Measurements from ENCODE around the gene TRIM7. TPM values are rescaled to one million over a fixed set of nuclear protein-coding genes. Genes with fewer than 3 reads are reported as not detected.

Gene TRIM7
- total RNA-seq, 1 experiment from 2014 or later: 25.8 TPM

DNA sequence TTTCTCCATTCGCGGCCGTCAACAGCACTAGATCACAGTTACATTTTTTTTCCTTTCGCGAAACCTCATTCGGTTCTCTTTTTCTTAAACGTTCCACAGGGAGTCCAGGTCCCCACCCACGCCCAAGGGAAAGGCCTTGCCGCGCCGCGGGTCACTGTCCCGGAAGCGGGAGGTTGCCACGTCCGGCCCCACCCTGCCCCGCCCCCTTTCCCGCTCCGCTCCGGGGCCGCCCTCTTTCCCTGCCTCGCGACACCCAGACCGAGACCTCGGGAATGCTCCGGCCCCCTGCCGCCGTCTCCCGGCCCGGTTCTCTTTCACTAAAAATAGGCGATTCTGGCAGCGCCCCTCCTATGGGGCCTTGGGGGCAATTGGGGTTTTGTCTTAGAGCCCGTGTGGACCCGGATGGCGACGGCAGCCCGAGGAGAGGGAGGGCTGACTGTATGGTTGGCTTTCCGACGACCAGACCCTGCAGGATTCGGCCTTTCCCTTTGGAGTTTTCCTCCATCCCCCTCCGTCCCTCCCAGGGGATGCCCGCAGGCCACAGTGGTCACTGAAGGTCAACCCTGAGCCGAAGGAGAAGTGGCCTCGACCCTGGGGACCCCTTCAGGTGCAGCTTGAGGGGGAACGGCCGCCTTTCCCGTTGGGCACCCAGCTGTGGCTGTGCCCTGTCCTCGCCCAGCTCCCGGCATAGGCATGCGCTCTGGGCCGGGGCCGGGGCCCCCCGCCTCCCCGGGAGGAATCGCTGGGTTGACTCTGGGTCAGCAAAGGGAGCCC lies 41.5 kb upstream of the TRIM7 start:
- ChIA-PET CTCF (no interaction called here), POLR2A (no interaction called here)
- in situ Hi-C loops (cut with HindIII; ENCODE audit: low pct_unique_long_range_greater_than_20kb, low sequenced_read_pairs): no loop called here
- BruUV-seq (replicated peaks): no TSS peak
- H3K4me3 ChIP-seq (ENCODE audit: low read depth in 2 of 2, low read length in 2 of 2): peak overlapping the region; percentile 87 to 97
- peaks cover 46% of the 10 kb centered on the region for H3K4me1 ChIP-seq (ENCODE audit: control insufficient read depth, insufficient read depth, low read length)
- H3K27me3 ChIP-seq (ENCODE audit: control insufficient read depth, insufficient read depth, low read length): no peaks in the 10 kb centered on the region
- peak overlapping the region; percentile 99 for H3K27ac ChIP-seq (ENCODE audit: low read length)
- TF ChIP-seq SIN3A (IDR thresholded peaks at IDR 0.05; ENCODE audit: borderline replicate concordance, insufficient read depth, low read depth, low read length): peak; percentile 49; the same call in 1 of the 2 replicates
- TF ChIP-seq CTCF (IDR thresholded peaks at IDR 0.05): no peak
- TF ChIP-seq TCF7L2 (IDR thresholded peaks at IDR 0.05; ENCODE audit: low read depth, low read length): 0 out of 2 replicates have a peak, but pooled peaks have one; percentile 13
- TF ChIP-seq, protein P1, sequence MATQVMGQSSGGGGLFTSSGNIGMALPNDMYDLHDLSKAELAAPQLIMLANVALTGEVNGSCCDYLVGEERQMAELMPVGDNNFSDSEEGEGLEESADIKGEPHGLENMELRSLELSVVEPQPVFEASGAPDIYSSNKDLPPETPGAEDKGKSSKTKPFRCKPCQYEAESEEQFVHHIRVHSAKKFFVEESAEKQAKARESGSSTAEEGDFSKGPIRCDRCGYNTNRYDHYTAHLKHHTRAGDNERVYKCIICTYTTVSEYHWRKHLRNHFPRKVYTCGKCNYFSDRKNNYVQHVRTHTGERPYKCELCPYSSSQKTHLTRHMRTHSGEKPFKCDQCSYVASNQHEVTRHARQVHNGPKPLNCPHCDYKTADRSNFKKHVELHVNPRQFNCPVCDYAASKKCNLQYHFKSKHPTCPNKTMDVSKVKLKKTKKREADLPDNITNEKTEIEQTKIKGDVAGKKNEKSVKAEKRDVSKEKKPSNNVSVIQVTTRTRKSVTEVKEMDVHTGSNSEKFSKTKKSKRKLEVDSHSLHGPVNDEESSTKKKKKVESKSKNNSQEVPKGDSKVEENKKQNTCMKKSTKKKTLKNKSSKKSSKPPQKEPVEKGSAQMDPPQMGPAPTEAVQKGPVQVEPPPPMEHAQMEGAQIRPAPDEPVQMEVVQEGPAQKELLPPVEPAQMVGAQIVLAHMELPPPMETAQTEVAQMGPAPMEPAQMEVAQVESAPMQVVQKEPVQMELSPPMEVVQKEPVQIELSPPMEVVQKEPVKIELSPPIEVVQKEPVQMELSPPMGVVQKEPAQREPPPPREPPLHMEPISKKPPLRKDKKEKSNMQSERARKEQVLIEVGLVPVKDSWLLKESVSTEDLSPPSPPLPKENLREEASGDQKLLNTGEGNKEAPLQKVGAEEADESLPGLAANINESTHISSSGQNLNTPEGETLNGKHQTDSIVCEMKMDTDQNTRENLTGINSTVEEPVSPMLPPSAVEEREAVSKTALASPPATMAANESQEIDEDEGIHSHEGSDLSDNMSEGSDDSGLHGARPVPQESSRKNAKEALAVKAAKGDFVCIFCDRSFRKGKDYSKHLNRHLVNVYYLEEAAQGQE (IDR thresholded peaks at IDR 0.05; ENCODE audit: insufficient read depth in 1 of 2, low read depth in 2 of 2, low read length in 1 of 2): no peak
- TF ChIP-seq POLR2AphosphoS5 (IDR thresholded peaks at IDR 0.05; ENCODE audit: low read depth, low read length): peak; percentile 86
- H3K9me3 ChIP-seq (ENCODE audit: control insufficient read depth, insufficient read depth, low read depth, low read length): no peaks in the 10 kb centered on the region
- H3K36me3 ChIP-seq (ENCODE audit: control insufficient read depth, insufficient read depth, low read length): peaks cover 16% of the 10 kb centered on the region
- ATAC-seq (peak; percentile 82), DNase-seq (ENCODE audit: low read depth, low spot score) (no peak)
- intact Hi-C loops (cut with micrococcal nuclease; ENCODE audit: unreplicated experiment): no loop called here

DNA sequence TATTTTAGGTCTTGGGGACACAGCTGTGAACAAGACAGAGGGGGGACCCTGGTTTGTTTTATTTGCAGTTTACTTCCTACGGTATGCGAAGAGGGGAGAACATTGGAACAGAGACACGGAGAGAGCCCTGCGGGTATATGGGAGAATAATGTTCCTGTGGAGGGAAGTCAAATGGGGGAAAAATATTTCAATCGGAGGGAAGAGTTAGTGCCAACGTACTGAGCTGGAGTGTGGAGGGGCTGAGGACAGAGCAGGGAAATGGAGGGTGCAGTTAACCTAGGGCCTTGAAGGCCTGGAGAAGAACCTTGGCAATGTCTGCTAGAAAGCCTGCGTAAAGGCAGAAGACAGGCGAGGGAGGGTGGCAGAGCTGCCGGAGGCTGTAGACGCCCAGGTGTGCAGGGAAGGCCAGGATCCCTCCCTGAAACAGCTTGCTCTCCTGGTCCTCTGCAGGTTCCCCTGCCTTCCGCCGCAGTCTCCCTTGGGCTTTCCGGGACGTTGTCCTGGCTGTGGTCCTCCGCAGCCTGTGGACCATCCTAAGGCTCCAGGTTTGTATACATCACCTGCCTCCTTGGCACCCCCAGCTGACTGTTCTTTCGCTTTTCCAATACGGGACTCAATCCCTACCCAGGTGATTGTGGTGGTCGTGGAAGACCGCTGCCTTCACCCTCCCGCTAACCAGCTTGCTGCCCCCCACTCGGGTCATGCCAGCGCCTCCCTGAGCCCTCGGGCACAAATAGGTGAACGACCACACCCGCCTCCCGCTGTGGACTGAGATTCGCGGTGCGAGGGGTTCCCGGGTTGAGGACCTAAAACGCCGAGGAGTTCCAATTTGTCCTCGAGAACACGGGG lies 40.7 kb upstream of the TRIM7 start:
- BruUV-seq (replicated peaks): no TSS peak
- TF ChIP-seq CTCF (IDR thresholded peaks at IDR 0.05) (no peak), SIN3A (IDR thresholded peaks at IDR 0.05; ENCODE audit: borderline replicate concordance, insufficient read depth, low read depth, low read length) (no peak; the same call in 1 of the 2 replicates), TCF7L2 (IDR thresholded peaks at IDR 0.05; ENCODE audit: low read depth, low read length) (no peak), POLR2AphosphoS5 (IDR thresholded peaks at IDR 0.05; ENCODE audit: low read depth, low read length) (peak; percentile 38; the same call in 1 of the 2 replicates)
- TF ChIP-seq, protein P1 (IDR thresholded peaks at IDR 0.05; ENCODE audit: insufficient read depth in 1 of 2, low read depth in 2 of 2, low read length in 1 of 2): no peak
- Histone ChIP-seq H3K36me3 (ENCODE audit: control insufficient read depth, insufficient read depth, low read length) (peaks cover 19% of the 10 kb centered on the region), H3K4me3 (ENCODE audit: low read depth in 2 of 2, low read length in 2 of 2) (peak overlapping the region; percentile 87 to 97), H3K9me3 (ENCODE audit: control insufficient read depth, insufficient read depth, low read depth, low read length) (no peaks in the 10 kb centered on the region), H3K27me3 (ENCODE audit: control insufficient read depth, insufficient read depth, low read length) (no peaks in the 10 kb centered on the region), H3K27ac (ENCODE audit: low read length) (peak overlapping the region; percentile 99), H3K4me1 (ENCODE audit: control insufficient read depth, insufficient read depth, low read length) (peaks cover 43% of the 10 kb centered on the region)
- intact Hi-C loops (cut with micrococcal nuclease; ENCODE audit: unreplicated experiment): no loop called here
- ATAC-seq: peak; percentile 9
- ChIA-PET CTCF (no interaction called here), POLR2A (interaction anchor here (0.6 kb wide), 1 partner anchor 15 kb away, joined by 3 read pairs; no protein-coding TSS in a partner anchor)
- DNase-seq (ENCODE audit: low read depth, low spot score): no peak
- in situ Hi-C loops (cut with HindIII; ENCODE audit: low pct_unique_long_range_greater_than_20kb, low sequenced_read_pairs): no loop called here
